ENCODE data around the gene UBTD2.

Gene UBTD2

GRCh38 chr5:172224996-172225395, 58.6 kb downstream of the UBTD2 start:
- Histone ChIP-seq H3K27ac (ENCODE audit: extremely low read depth, low read depth, low read length) (no peak overlapping the region), H3K9me3 (ENCODE audit: control insufficient read depth, insufficient read depth, low read depth, low read length) (no peaks in the 10 kb centered on the region), H3K36me3 (ENCODE audit: control insufficient read depth in 2 of 2, insufficient read depth in 1 of 2, low read length in 2 of 2) (peaks cover 16 to 41% of the 10 kb centered on the region in 2 experiments), H3K4me3 (ENCODE audit: low read depth, low read length) (no peak overlapping the region), H3K4me1 (ENCODE audit: control insufficient read depth, insufficient read depth, low read length) (no peaks in the 10 kb centered on the region)
- TF ChIP-seq ZNF341 (tag by site-specific recombination; IDR thresholded peaks at IDR 0.05; ENCODE audit: low read depth) (no peak), ZBTB1 (tag by site-specific recombination; IDR thresholded peaks at IDR 0.05) (no peak), ZNF677 (tag by site-specific recombination; IDR thresholded peaks at IDR 0.05) (no peak), KLF16 (tag by site-specific recombination; IDR thresholded peaks at IDR 0.05) (no peak), SP2 (tag by site-specific recombination; IDR thresholded peaks at IDR 0.05) (no peak), EGR2 (tag by site-specific recombination; IDR thresholded peaks at IDR 0.05; ENCODE audit: low read depth) (no peak), ZNF510 (tag by site-specific recombination; IDR thresholded peaks at IDR 0.05; ENCODE audit: insufficient replicate concordance) (no peak), ZNF701 (tag by site-specific recombination; IDR thresholded peaks at IDR 0.05) (no peak), ZXDB (tag by site-specific recombination; IDR thresholded peaks at IDR 0.05) (no peak), ZNF404 (tag by site-specific recombination; IDR thresholded peaks at IDR 0.05) (no peak), SCRT2 (tag by site-specific recombination; IDR thresholded peaks at IDR 0.05) (no peak), ZNF571 (tag by site-specific recombination; IDR thresholded peaks at IDR 0.05) (no peak), PRDM2 (tag by site-specific recombination; IDR thresholded peaks at IDR 0.05; ENCODE audit: borderline replicate concordance) (no peak), ZNF548 (tag by site-specific recombination; IDR thresholded peaks at IDR 0.05) (no peak), GLIS1 (tag by site-specific recombination; IDR thresholded peaks at IDR 0.05) (no peak)
- CTCF ChIA-PET = no interaction called here
- POLR2A ChIA-PET = no interaction called here

GRCh38 chr5:172223901-172224873, 59.4 kb downstream of the UBTD2 start:
- POLR2A ChIA-PET = interaction anchor here (0.6 kb wide), 1 partner anchor 229 kb away, joined by 3 read pairs; no protein-coding TSS in a partner anchor
- H3K27ac ChIP-seq (ENCODE audit: extremely low read depth, low read depth, low read length) = no peak overlapping the region
- H3K4me3 ChIP-seq (ENCODE audit: low read depth, low read length) = no peak overlapping the region
- no peaks in the 10 kb centered on the region for H3K9me3 ChIP-seq (ENCODE audit: control insufficient read depth, insufficient read depth, low read depth, low read length)
- CTCF ChIA-PET = no interaction called here
- peaks cover 12 to 43% of the 10 kb centered on the region in 2 experiments; a peak in 2 of 3 replicates for H3K36me3 ChIP-seq (ENCODE audit: control insufficient read depth in 2 of 2, insufficient read depth in 1 of 2, low read length in 2 of 2)
- H3K4me1 ChIP-seq (ENCODE audit: control insufficient read depth, insufficient read depth, low read length) = no peaks in the 10 kb centered on the region
- no peak for TF ChIP-seq ZNF664 (tag by site-specific recombination; IDR thresholded peaks at IDR 0.05)
- TF ChIP-seq ZNF239 (tag by site-specific recombination; IDR thresholded peaks at IDR 0.05) = no peak
- no peak for TF ChIP-seq ELK4 (IDR thresholded peaks at IDR 0.05; ENCODE audit: borderline replicate concordance, low read depth, low read length)
- TF ChIP-seq ZNF785 (tag by site-specific recombination; IDR thresholded peaks at IDR 0.05) = no peak
- no peak for TF ChIP-seq ZFP41 (tag by site-specific recombination; IDR thresholded peaks at IDR 0.05; ENCODE audit: borderline replicate concordance)
- TF ChIP-seq PRDM4 (tag by site-specific recombination; IDR thresholded peaks at IDR 0.05) = no peak
- no peak for TF ChIP-seq ZNF10 (tag by site-specific recombination; IDR thresholded peaks at IDR 0.05)
- no peak for TF ChIP-seq ZNF544 (tag by site-specific recombination; IDR thresholded peaks at IDR 0.05)
- TF ChIP-seq ZNF26 (tag by site-specific recombination; IDR thresholded peaks at IDR 0.05) = no peak
